Measurements from ENCODE around the gene GLP2R. TPM values are rescaled to one million over a fixed set of nuclear protein-coding genes. Genes with fewer than 3 reads are reported as not detected.

The GLP2R gene
- total and polyA plus RNA-seq, 2 of the 13 experiments (the other 11 are each of a cell fraction or from before 2014, with no cell fraction given): 0.65 to 1.4 TPM

DNA sequence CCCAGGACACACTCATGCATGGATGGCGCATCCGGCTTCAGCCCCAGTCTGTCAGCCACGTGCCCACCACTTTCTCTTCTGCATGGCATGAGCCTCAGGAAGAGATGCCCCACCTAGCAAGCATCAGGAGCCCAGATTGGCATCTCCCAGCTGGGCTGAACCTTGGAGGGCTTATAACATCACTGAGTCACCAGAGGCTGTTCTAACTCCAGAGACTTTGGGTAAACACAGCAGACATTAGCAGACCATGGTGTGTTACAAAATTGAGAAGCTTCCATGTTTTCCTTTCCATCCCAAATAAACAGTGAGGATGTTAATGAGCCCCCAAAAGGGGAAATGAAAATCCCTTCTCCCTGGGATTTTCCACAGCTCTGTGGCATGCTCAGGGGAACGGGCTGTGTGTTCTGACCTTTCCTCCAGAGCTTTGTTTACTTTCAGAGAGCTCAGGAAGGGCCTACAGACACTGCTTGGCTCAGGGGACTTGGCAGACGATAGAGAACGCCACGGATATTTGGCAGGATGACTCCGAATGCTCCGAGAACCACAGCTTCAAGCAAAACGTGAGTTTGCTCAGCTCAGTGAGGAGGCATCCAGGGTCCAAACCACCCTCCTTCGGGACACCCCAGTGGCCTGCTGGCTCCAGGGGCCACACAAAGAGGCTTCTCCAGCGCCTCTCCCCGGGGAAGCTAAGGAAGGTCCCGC lies 16.5 kb downstream of the GLP2R start (continued):
- TF ChIP-seq, protein P1, sequence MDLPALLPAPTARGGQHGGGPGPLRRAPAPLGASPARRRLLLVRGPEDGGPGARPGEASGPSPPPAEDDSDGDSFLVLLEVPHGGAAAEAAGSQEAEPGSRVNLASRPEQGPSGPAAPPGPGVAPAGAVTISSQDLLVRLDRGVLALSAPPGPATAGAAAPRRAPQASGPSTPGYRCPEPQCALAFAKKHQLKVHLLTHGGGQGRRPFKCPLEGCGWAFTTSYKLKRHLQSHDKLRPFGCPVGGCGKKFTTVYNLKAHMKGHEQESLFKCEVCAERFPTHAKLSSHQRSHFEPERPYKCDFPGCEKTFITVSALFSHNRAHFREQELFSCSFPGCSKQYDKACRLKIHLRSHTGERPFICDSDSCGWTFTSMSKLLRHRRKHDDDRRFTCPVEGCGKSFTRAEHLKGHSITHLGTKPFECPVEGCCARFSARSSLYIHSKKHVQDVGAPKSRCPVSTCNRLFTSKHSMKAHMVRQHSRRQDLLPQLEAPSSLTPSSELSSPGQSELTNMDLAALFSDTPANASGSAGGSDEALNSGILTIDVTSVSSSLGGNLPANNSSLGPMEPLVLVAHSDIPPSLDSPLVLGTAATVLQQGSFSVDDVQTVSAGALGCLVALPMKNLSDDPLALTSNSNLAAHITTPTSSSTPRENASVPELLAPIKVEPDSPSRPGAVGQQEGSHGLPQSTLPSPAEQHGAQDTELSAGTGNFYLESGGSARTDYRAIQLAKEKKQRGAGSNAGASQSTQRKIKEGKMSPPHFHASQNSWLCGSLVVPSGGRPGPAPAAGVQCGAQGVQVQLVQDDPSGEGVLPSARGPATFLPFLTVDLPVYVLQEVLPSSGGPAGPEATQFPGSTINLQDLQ (CRISPR knock-in tag; IDR thresholded peaks at IDR 0.05): no peak
- TF ChIP-seq, protein P2, sequence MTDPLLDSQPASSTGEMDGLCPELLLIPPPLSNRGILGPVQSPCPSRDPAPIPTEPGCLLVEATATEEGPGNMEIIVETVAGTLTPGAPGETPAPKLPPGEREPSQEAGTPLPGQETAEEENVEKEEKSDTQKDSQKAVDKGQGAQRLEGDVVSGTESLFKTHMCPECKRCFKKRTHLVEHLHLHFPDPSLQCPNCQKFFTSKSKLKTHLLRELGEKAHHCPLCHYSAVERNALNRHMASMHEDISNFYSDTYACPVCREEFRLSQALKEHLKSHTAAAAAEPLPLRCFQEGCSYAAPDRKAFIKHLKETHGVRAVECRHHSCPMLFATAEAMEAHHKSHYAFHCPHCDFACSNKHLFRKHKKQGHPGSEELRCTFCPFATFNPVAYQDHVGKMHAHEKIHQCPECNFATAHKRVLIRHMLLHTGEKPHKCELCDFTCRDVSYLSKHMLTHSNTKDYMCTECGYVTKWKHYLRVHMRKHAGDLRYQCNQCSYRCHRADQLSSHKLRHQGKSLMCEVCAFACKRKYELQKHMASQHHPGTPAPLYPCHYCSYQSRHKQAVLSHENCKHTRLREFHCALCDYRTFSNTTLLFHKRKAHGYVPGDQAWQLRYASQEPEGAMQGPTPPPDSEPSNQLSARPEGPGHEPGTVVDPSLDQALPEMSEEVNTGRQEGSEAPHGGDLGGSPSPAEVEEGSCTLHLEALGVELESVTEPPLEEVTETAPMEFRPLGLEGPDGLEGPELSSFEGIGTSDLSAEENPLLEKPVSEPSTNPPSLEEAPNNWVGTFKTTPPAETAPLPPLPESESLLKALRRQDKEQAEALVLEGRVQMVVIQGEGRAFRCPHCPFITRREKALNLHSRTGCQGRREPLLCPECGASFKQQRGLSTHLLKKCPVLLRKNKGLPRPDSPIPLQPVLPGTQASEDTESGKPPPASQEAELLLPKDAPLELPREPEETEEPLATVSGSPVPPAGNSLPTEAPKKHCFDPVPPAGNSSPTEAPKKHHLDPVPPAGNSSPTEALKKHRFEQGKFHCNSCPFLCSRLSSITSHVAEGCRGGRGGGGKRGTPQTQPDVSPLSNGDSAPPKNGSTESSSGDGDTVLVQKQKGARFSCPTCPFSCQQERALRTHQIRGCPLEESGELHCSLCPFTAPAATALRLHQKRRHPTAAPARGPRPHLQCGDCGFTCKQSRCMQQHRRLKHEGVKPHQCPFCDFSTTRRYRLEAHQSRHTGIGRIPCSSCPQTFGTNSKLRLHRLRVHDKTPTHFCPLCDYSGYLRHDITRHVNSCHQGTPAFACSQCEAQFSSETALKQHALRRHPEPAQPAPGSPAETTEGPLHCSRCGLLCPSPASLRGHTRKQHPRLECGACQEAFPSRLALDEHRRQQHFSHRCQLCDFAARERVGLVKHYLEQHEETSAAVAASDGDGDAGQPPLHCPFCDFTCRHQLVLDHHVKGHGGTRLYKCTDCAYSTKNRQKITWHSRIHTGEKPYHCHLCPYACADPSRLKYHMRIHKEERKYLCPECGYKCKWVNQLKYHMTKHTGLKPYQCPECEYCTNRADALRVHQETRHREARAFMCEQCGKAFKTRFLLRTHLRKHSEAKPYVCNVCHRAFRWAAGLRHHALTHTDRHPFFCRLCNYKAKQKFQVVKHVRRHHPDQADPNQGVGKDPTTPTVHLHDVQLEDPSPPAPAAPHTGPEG (CRISPR knock-in tag; IDR thresholded peaks at IDR 0.05): no peak
- TF ChIP-seq, protein P3, sequence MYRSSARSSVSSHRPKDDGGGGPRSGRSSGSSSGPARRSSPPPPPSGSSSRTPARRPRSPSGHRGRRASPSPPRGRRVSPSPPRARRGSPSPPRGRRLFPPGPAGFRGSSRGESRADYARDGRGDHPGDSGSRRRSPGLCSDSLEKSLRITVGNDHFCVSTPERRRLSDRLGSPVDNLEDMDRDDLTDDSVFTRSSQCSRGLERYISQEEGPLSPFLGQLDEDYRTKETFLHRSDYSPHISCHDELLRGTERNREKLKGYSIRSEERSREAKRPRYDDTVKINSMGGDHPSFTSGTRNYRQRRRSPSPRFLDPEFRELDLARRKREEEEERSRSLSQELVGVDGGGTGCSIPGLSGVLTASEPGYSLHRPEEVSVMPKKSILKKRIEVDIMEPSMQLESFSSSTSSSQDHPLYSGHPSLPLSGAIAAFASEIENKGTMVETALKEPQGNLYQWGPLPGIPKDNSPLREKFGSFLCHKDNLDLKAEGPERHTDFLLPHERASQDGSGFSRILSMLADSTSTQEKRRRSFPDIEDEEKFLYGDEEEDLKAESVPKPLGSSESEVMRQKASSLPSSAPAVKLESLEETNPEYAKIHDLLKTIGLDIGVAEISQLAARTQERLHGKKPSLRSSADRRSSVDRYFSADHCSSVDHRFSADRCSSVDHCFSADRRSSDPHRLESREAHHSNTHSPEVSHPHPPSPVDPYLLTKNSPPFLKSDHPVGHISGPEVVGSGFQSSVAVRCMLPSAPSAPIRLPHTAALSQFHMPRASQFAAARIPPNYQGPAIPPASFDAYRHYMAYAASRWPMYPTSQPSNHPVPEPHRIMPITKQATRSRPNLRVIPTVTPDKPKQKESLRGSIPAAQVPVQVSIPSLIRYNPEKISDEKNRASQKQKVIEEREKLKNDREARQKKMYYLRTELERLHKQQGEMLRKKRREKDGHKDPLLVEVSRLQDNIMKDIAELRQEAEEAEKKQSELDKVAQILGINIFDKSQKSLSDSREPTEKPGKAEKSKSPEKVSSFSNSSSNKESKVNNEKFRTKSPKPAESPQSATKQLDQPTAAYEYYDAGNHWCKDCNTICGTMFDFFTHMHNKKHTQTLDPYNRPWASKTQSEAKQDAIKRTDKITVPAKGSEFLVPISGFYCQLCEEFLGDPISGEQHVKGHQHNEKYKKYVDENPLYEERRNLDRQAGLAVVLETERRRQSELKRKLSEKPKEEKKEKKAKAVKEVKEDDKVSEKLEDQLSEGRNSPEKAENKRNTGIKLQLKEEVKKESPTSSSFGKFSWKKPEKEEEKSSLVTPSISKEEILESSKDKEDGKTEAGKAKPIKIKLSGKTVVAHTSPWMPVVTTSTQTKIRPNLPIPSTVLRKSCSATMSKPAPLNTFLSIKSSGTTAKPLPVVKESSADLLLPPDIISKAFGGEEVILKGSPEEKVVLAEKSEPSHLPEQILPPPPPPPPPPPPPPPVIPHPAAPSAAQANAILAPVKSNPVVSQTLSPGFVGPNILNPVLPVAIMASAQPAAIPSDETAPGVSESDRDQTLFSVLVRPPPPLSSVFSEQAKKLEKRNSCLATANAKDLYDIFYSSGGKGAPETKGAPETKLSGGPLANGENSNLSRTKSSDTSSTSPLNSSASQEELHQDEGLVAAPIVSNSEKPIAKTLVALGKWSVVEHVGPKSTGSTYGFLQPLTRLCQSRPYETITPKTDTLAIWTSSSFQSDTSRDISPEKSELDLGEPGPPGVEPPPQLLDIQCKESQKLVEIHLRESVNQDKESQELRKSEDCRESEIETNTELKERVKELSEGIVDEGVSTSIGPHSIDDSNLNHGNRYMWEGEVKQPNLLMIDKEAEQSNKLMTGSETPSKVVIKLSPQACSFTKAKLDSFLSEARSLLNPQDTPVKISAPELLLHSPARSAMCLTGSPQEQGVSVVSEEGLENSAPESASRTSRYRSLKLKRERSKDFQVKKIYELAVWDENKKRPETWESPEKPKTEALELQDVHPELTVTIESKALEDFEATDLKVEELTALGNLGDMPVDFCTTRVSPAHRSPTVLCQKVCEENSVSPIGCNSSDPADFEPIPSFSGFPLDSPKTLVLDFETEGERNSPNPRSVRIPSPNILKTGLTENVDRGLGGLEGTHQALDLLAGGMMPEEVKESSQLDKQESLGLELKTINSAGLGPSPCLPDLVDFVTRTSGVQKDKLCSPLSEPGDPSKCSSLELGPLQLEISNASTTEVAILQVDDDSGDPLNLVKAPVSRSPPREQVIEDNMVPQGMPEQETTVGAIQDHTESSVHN (CRISPR knock-in tag; IDR thresholded peaks at IDR 0.05): no peak
- no peak for TF ChIP-seq FOXA1 (IDR thresholded peaks at IDR 0.05)
- peak; percentile 73 for TF ChIP-seq FOXA1 (CRISPR knock-in tag; IDR thresholded peaks at IDR 0.05)
- TF ChIP-seq, protein P4, sequence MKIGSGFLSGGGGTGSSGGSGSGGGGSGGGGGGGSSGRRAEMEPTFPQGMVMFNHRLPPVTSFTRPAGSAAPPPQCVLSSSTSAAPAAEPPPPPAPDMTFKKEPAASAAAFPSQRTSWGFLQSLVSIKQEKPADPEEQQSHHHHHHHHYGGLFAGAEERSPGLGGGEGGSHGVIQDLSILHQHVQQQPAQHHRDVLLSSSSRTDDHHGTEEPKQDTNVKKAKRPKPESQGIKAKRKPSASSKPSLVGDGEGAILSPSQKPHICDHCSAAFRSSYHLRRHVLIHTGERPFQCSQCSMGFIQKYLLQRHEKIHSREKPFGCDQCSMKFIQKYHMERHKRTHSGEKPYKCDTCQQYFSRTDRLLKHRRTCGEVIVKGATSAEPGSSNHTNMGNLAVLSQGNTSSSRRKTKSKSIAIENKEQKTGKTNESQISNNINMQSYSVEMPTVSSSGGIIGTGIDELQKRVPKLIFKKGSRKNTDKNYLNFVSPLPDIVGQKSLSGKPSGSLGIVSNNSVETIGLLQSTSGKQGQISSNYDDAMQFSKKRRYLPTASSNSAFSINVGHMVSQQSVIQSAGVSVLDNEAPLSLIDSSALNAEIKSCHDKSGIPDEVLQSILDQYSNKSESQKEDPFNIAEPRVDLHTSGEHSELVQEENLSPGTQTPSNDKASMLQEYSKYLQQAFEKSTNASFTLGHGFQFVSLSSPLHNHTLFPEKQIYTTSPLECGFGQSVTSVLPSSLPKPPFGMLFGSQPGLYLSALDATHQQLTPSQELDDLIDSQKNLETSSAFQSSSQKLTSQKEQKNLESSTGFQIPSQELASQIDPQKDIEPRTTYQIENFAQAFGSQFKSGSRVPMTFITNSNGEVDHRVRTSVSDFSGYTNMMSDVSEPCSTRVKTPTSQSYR (CRISPR knock-in tag; IDR thresholded peaks at IDR 0.05; ENCODE audit: borderline replicate concordance): no peak
- TF ChIP-seq STAT5B (CRISPR knock-in tag; IDR thresholded peaks at IDR 0.05): no peak
- TF ChIP-seq KDM5B (CRISPR knock-in tag; IDR thresholded peaks at IDR 0.05; ENCODE audit: borderline replicate concordance): no peak
